Kidney (tissue), 14 donors: Measurements from ENCODE around the gene SPATA16. TPM values are rescaled to one million over a fixed set of nuclear protein-coding genes. Genes with fewer than 3 reads are reported as not detected.

Experiments used
- DNase-seq, 5 donors: peaks; one replicate each; pipeline ENCODE4 v3.0.0-alpha.2; 2013 to 2020
- FAIRE-seq: peaks from 2 replicates; lab custom pipeline; 2012; peaks lifted over from hg19 to GRCh38; lab: Jason Lieb, UNC
- H3K27ac ChIP-seq, 2 donors: one replicate each; pipeline ENCODE4 v1.7.0; 2013; ENCODE audit warnings: low read depth in 2 of 2, low read length in 2 of 2, inconsistent platforms in 1 of 2
- H3K27me3 ChIP-seq: one replicate; pipeline ENCODE4 v1.7.1; 2013; ENCODE audit warnings: low read length, inconsistent platforms; ENCODE audit not compliant: control insufficient read depth, insufficient read depth
- H3K36me3 ChIP-seq, 3 donors: one replicate each; pipeline versions ENCODE4 v1.7.0 to v1.7.1; 2013; ENCODE audit warnings: low read length in 3 of 3, control low read depth in 1 of 3, inconsistent platforms in 1 of 3; ENCODE audit not compliant: insufficient read depth in 3 of 3, control insufficient read depth in 2 of 3
- H3K4me1 ChIP-seq, 3 donors: one replicate each; pipeline versions ENCODE4 v1.7.0 to v1.7.1; 2013; ENCODE audit warnings: low read length in 3 of 3, inconsistent platforms in 1 of 3, low read depth in 1 of 3; ENCODE audit not compliant: control insufficient read depth in 2 of 3, insufficient read depth in 2 of 3
- H3K4me3 ChIP-seq, 3 donors: one replicate each; pipeline versions ENCODE4 v1.7.0 to v1.8.1; 2013; ENCODE audit warnings: low read length in 3 of 3, control low read depth in 1 of 3, inconsistent platforms in 1 of 3
- H3K9ac ChIP-seq, 3 donors: one replicate each; pipeline versions ENCODE4 v1.7.0 to v1.7.1; 2013; ENCODE audit warnings: low read length in 3 of 3, control low read depth in 1 of 3, inconsistent platforms in 1 of 3
- H3K9me3 ChIP-seq, 3 donors: one replicate each; pipeline versions ENCODE4 v1.7.0 to v1.7.1; 2013; ENCODE audit warnings: low read length in 3 of 3, control low read depth in 1 of 3, inconsistent platforms in 1 of 3; ENCODE audit not compliant: control insufficient read depth in 2 of 3, insufficient read depth in 1 of 3
- CTCF ChIP-seq: IDR thresholded peaks from 3 replicates; pipeline ENCODE4 v1.5.1; 2012; ENCODE audit warnings: mild to moderate bottlenecking, moderate library complexity, borderline replicate concordance; ENCODE audit not compliant: insufficient read depth; ENCODE audit errors: extremely low read depth
- intact Hi-C: fragments of 100-400 bp; cut with DNase I; formaldehyde crosslinking; loops from one replicate; pipeline ENCODE4 v1.11.1; 2022
- polyA plus RNA-seq: library from polyadenylated mRNA; stranded (reverse); fragments of 350-450 nt; fragmentation: Illumina TruSeq; extraction: RNeasy Lipid Tissue Mini Kit (QIAGEN cat#74804); gene quantifications from one replicate; pipeline ENCODE4 v1.2.3, GENCODE V29; 2014; ENCODE audit warnings: low read depth, low replicate concordance; ENCODE audit not compliant: insufficient read depth
- total RNA-seq: library from RNA; stranded (reverse); fragmentation: NEBNext Ultra II Directional; extraction: Animal tissue kit (Norgen Biotek cat#: 25700); gene quantifications from one replicate; pipeline ENCODE4 v1.2.1, GENCODE V29; 2021
- donor health status: control.
- donor health status: control.
- donor health status: control.
- donor health status: control.
- donor health status: control.
- donor health status: DM: yes; HTN: yes; CAD: no.
- donor health status: Normal renal cell carcinoma (clear cell type).

Gene SPATA16
- total and polyA plus RNA-seq, 2 donors from 2014 or later: 0.17 TPM; not detected in 1

GRCh38 chr3:173007079-173007723, 133.8 kb downstream of the SPATA16 start:
- intact Hi-C loops: no loop called here
- no peaks in the 10 kb centered on the region for H3K27me3 ChIP-seq
- no peak overlapping the region for H3K4me3 ChIP-seq
- H3K36me3 ChIP-seq: no peaks in the 10 kb centered on the region
- no peaks in the 10 kb centered on the region for H3K4me1 ChIP-seq
- no peak overlapping the region for H3K27ac ChIP-seq
- no peak for DNase-seq
- no peak for TF ChIP-seq CTCF
- H3K9me3 ChIP-seq: no peaks in the 10 kb centered on the region
- no peak for FAIRE-seq
- H3K9ac ChIP-seq: no peak overlapping the region

- H3K4me1 ChIP-seq: no peaks in the 10 kb centered on the region
- FAIRE-seq (no peak), DNase-seq (no peak)
- H3K36me3 ChIP-seq: no peaks in the 10 kb centered on the region
- no peak overlapping the region for H3K9ac ChIP-seq
- intact Hi-C loops: no loop called here
- no peak for TF ChIP-seq CTCF
- H3K27ac ChIP-seq: no peak overlapping the region
- H3K27me3 ChIP-seq: no peaks in the 10 kb centered on the region
- H3K4me3 ChIP-seq: no peak overlapping the region
- H3K9me3 ChIP-seq: no peaks in the 10 kb centered on the region
These were observed 135.0 kb downstream of the SPATA16 start for GRCh38 chr3:173006006-173006405.

- Histone ChIP-seq H3K9me3 (no peaks in the 10 kb centered on the region), H3K4me3 (no peak overlapping the region), H3K27me3 (no peaks in the 10 kb centered on the region), H3K4me1 (no peaks in the 10 kb centered on the region), H3K9ac (no peak overlapping the region), H3K27ac (no peak overlapping the region), H3K36me3 (no peaks in the 10 kb centered on the region)
- FAIRE-seq (no peak), DNase-seq (no peak)
- TF ChIP-seq CTCF: no peak
- intact Hi-C loops: no loop called here
These were observed 136.4 kb downstream of the SPATA16 start for GRCh38 chr3:173004681-173005080.

- DNase-seq (no peak), FAIRE-seq (no peak)
These were observed 137.1 kb downstream of the SPATA16 start for GRCh38 chr3:173003956-173004355.

More at GRCh38 chr3:173003956-173004355, 137.1 kb downstream of the SPATA16 start:
- no peaks in the 10 kb centered on the region for H3K9me3 ChIP-seq
- intact Hi-C loops: no loop called here
- H3K4me3 ChIP-seq: no peak overlapping the region
- no peaks in the 10 kb centered on the region for H3K36me3 ChIP-seq
- no peak overlapping the region for H3K27ac ChIP-seq
- H3K4me1 ChIP-seq: no peaks in the 10 kb centered on the region
- no peak for TF ChIP-seq CTCF
- H3K27me3 ChIP-seq: no peaks in the 10 kb centered on the region
- no peak overlapping the region for H3K9ac ChIP-seq
